GM23248 (cell line): ENCODE measurements around the gene BHLHE23.

Experiments
- EZH2 ChIP-seq: fragments of 200-600 bp; sonication (generic); IDR thresholded peaks from 2 replicates; pipeline ENCODE4 v1.6.1; 2018; ENCODE audit warnings: antibody characterized with exemption, mild to moderate bottlenecking; ENCODE audit not compliant: insufficient read depth, poor library complexity, severe bottlenecking
- EZH2phosphoT487 ChIP-seq: fragments of 200-600 bp; sonication (generic); IDR thresholded peaks from 2 replicates; pipeline ENCODE4 v1.6.1; 2018; ENCODE audit warnings: antibody characterized with exemption, moderate library complexity, mild to moderate bottlenecking, low read depth; ENCODE audit not compliant: insufficient read depth

- TF ChIP-seq EZH2phosphoT487 (no peak), EZH2 (no peak)
Measured at GRCh38 chr20:62995481-62995880, 11.3 kb downstream of the BHLHE23 start.
